Measurements from ENCODE around the gene MLLT10.

The MLLT10 gene

DNA sequence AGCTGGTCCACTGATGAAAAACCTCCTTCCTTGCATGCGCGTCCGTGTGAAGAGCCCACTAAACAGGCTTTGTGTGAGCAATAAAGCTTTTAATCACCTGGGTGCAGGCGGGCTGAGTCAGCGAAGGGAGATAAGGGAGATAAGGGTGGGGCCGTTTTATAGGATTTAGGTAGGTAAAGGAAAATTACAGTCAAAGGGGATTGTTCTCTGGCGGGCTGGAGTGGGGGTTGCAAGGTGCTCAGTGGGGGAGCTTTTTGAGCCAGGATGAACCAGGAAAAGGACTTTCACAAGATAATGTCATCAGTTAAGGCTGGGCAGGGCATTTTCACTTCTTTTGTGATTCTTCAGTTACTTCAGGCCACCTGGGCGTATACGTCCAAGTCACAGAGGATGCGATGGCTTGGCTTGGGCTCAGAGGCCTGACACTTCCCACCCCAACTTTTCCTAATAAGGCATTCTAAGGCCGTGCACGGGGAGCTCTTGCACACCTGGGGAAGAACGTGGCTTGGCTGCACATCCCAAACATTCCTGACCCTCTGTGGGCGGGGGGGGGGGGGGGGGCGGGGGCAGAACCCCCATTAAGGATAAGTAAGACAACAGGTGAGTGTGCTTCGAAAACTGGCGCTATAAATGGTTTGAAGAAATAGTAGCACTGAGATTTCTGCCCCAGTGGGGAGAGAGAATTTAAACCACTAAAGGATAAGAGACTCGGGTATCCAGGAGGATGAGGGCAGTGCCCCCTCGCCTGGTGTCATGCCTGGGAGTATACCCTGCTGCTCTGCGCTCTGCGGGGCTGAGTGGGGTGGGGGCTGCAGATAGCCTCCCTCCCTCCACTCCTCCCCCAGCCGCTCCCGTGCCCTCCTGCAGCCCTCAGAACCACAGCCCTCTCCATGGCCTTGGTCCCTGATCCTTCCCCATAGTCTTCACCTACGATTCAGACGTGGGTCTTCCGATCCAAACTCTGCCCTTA lies 217.6 kb downstream of the MLLT10 start:
- no peak overlapping the region for H3K4me2 ChIP-seq (ENCODE audit: low read length)
- no peaks in the 10 kb centered on the region for H3K36me3 ChIP-seq (ENCODE audit: insufficient read depth, low read length)
- no peak overlapping the region for H3K9ac ChIP-seq (ENCODE audit: low read length)
- H3K9me3 ChIP-seq (ENCODE audit: low read length): no peaks in the 10 kb centered on the region
- H3K9me2 ChIP-seq (ENCODE audit: low read depth, low read length): no peaks in the 10 kb centered on the region
- no peaks in the 10 kb centered on the region for H3K79me2 ChIP-seq (ENCODE audit: insufficient read depth, low read length)
- no peak overlapping the region for H3K4me3 ChIP-seq (ENCODE audit: low read depth, low read length, poor library complexity, severe bottlenecking)
- H3K4me1 ChIP-seq (ENCODE audit: insufficient read depth, low read length, severe bottlenecking): no peaks in the 10 kb centered on the region
- no peak overlapping the region for H3K27ac ChIP-seq (ENCODE audit: low read depth, low read length, poor library complexity, severe bottlenecking)
- H2AFZ ChIP-seq (ENCODE audit: low read length): no peak overlapping the region
- no peaks in the 10 kb centered on the region for H3K27me3 ChIP-seq (ENCODE audit: insufficient read depth, low read length)
- no peaks in the 10 kb centered on the region for H4K20me1 ChIP-seq (ENCODE audit: insufficient read depth, low read length)
- TF ChIP-seq CTCF (IDR thresholded peaks at IDR 0.05; ENCODE audit: low read length) (no peak), EZH2 (IDR thresholded peaks at IDR 0.05; ENCODE audit: borderline replicate concordance, low read length) (no peak)
- H3F3A ChIP-seq (ENCODE audit: insufficient read depth, low read length): no peaks in the 10 kb centered on the region

GRCh38 chr10:21753497-21754270 lies 219.7 kb downstream of the MLLT10 start:
- Histone ChIP-seq H3K9me3 (ENCODE audit: low read length) (no peaks in the 10 kb centered on the region), H3K9me2 (ENCODE audit: low read depth, low read length) (no peaks in the 10 kb centered on the region), H3K27me3 (ENCODE audit: insufficient read depth, low read length) (no peaks in the 10 kb centered on the region), H3K9ac (ENCODE audit: low read length) (no peak overlapping the region), H3K4me1 (ENCODE audit: insufficient read depth, low read length, severe bottlenecking) (no peaks in the 10 kb centered on the region), H3K4me2 (ENCODE audit: low read length) (no peak overlapping the region), H4K20me1 (ENCODE audit: insufficient read depth, low read length) (no peaks in the 10 kb centered on the region), H3K4me3 (ENCODE audit: low read depth, low read length, poor library complexity, severe bottlenecking) (no peak overlapping the region), H3K27ac (ENCODE audit: low read depth, low read length, poor library complexity, severe bottlenecking) (no peak overlapping the region), H3F3A (ENCODE audit: insufficient read depth, low read length) (no peaks in the 10 kb centered on the region), H2AFZ (ENCODE audit: low read length) (no peak overlapping the region), H3K79me2 (ENCODE audit: insufficient read depth, low read length) (no peaks in the 10 kb centered on the region), H3K36me3 (ENCODE audit: insufficient read depth, low read length) (no peaks in the 10 kb centered on the region)
- TF ChIP-seq EZH2 (IDR thresholded peaks at IDR 0.05; ENCODE audit: borderline replicate concordance, low read length): no peak
- TF ChIP-seq CTCF (IDR thresholded peaks at IDR 0.05; ENCODE audit: low read length): no peak

- H2AFZ ChIP-seq (ENCODE audit: low read length): no peak overlapping the region
- no peaks in the 10 kb centered on the region for H3K36me3 ChIP-seq (ENCODE audit: insufficient read depth, low read length)
- H3K9me3 ChIP-seq (ENCODE audit: low read length): no peaks in the 10 kb centered on the region
- no peaks in the 10 kb centered on the region for H3K4me1 ChIP-seq (ENCODE audit: insufficient read depth, low read length, severe bottlenecking)
- H3K9me2 ChIP-seq (ENCODE audit: low read depth, low read length): no peaks in the 10 kb centered on the region
- no peaks in the 10 kb centered on the region for H4K20me1 ChIP-seq (ENCODE audit: insufficient read depth, low read length)
- no peak overlapping the region for H3K4me3 ChIP-seq (ENCODE audit: low read depth, low read length, poor library complexity, severe bottlenecking)
- H3K9ac ChIP-seq (ENCODE audit: low read length): no peak overlapping the region
- H3K4me2 ChIP-seq (ENCODE audit: low read length): no peak overlapping the region
- no peaks in the 10 kb centered on the region for H3K79me2 ChIP-seq (ENCODE audit: insufficient read depth, low read length)
- no peaks in the 10 kb centered on the region for H3F3A ChIP-seq (ENCODE audit: insufficient read depth, low read length)
- TF ChIP-seq EZH2 (IDR thresholded peaks at IDR 0.05; ENCODE audit: borderline replicate concordance, low read length) (no peak), CTCF (IDR thresholded peaks at IDR 0.05; ENCODE audit: low read length) (no peak)
- H3K27me3 ChIP-seq (ENCODE audit: insufficient read depth, low read length): no peaks in the 10 kb centered on the region
- H3K27ac ChIP-seq (ENCODE audit: low read depth, low read length, poor library complexity, severe bottlenecking): no peak overlapping the region
These were observed 220.5 kb downstream of the MLLT10 start for GRCh38 chr10:21754410-21755011.
